PFSK-1 (cell line): ENCODE measurements around the gene NRP2.

Experiments used
- POLR2AphosphoS5 ChIP-seq: IDR thresholded peaks from 2 replicates; pipeline ENCODE4 v1.6.1; 2012; ENCODE audit warnings: low read depth, mild to moderate bottlenecking, control low read depth, low read length, moderate library complexity
- TAF1 ChIP-seq: IDR thresholded peaks from 2 replicates; pipeline ENCODE4 v1.6.1; 2012; ENCODE audit warnings: low read length, control low read depth, borderline replicate concordance; ENCODE audit not compliant: insufficient read depth

DNA sequence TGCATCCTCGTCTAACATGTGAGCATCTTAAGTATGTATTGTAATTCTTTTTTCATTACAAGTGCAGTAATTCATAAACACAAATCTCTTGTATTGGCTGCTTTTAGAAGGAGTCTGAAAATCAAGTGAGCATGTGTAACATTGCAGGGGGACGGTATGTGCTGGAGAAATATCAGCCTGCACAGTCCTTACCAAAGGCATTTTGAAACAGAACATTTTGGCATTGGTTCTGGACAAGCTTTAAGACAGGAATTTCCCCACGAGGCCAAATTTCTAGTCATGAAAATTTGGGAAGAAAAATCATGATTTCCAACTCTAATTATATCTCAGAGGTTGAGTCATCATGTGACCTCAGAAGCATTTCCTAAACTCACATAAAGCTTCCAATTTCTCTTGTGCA lies 24.7 kb upstream of the NRP2 start:
- TF ChIP-seq TAF1 (no peak), POLR2AphosphoS5 (no peak)
